ENCODE results near the gene COPE. TPM values are rescaled to one million over a fixed set of nuclear protein-coding genes. Genes with fewer than 3 reads are reported as not detected.

The COPE gene
- polyA plus RNA-seq, 4 donors, result 93.4 to 140 (median 104) TPM

DNA sequence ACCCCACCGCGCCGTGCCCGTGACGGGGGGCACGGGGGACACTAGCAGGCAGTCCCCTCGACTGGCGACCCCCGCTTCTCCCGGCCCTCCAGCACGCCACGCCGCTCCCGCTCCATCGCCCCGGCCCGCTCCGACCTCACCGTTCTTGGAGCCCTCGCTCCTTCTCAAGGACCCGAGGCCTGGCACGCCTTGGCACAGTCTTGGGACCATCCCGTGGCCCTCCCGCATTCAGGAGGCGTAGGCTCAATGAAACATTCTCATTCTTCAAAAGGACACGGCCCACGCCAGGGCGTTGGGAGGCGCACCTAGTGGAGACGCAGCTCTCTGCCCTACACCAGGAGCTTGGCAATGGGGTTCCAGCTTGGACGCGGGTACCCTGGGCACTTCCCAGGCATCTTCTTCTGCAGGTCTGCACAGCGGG lies 22.8 kb downstream of the COPE start:
- no peak for DNase-seq (ENCODE audit: low read depth in 4 of 4, low spot score in 3 of 4)

GRCh38 chr19:18895824-18896341 lies 23.3 kb downstream of the COPE start, which contains the start of gene CERS1:
Gene CERS1, minus strand, starts transcription at chr19:18896158. Its CDS starts 86 bp downstream, at chr19:18896072.
- no peak for DNase-seq (ENCODE audit: low read depth in 4 of 4, low spot score in 3 of 4)

DNA sequence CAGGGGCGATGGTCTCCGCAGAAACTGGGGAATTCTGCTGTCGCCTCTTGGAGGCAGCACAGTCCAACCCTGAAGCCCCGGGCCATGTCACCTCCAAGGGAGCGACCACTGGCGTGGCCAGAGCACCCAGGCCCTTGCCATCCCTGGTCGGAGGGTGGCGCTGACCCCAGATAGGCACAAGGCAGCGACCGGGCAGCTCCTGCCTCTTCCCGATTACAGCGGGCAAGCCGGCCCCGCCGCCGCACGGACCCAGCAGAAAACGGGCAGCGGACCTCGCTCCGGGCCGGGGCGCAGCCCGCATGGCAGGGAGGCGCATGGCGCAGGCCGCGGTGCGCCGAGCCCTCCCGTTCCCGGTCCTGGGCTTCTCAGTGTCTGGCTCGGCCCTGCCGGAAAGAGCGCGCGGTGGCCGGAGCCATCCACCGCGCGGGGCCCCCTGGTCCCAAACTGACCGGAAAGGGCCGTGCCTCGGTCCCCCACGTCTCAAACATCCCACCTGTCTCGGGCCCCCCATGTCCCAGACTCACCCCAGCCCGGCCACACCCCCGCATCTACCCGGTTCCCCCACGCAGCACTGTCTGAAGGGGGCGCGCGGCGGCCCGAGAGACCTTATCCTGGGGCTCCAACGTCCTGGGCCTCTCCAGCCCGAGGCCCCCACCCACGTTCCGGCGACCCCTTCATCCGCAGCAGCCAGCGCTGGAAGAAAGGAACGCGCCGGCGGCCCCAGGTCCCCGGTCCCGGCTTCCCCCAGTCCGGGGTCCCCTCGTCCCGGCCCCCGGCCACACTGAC lies 24.0 kb downstream of the COPE start:
- no peak for DNase-seq (ENCODE audit: low read depth in 4 of 4, low spot score in 3 of 4)

DNA sequence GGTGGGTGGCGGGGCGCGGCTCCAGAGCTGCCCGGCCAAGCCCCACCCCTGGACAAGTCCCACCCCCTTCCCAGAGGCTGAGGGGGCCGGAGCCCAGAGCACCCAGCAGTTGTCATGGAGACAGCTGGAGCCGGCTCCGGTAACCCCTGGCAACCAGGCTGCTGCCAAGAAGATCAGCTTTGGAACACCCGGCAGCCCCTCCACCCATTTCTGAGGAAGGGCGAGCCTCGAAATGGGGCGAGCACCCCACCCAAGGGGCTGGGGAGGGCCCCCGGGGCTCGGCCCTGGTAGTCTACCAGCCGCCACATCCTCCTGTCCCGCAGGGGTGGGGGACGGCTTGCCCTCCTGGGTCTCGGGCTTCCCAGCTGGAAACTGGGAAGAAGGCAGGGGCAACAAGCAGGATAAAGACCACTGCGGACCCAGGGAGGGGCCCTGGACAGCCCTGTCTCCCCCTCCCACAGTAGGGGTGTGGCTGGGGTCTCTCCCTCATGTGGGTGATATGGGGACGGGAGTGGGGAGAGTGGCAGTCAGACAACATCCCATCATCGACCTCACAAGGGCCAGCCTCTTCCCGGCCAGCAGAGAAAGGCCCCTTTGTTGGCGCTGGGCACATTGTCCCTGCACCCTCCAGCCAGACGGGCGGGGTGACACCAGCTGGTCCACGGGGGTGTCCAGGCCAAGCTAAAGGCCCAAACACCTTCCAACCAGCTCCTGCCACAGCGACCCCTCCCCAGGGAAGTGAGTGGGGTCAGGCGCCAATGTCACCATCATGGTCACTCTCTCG lies 24.7 kb downstream of the COPE start:
- DNase-seq (ENCODE audit: low read depth in 4 of 4, low spot score in 3 of 4), result no peak

GRCh38 chr19:18893587-18894253 lies 25.5 kb downstream of the COPE start:
- DNase-seq (ENCODE audit: low read depth in 4 of 4, low spot score in 3 of 4), result no peak

DNA sequence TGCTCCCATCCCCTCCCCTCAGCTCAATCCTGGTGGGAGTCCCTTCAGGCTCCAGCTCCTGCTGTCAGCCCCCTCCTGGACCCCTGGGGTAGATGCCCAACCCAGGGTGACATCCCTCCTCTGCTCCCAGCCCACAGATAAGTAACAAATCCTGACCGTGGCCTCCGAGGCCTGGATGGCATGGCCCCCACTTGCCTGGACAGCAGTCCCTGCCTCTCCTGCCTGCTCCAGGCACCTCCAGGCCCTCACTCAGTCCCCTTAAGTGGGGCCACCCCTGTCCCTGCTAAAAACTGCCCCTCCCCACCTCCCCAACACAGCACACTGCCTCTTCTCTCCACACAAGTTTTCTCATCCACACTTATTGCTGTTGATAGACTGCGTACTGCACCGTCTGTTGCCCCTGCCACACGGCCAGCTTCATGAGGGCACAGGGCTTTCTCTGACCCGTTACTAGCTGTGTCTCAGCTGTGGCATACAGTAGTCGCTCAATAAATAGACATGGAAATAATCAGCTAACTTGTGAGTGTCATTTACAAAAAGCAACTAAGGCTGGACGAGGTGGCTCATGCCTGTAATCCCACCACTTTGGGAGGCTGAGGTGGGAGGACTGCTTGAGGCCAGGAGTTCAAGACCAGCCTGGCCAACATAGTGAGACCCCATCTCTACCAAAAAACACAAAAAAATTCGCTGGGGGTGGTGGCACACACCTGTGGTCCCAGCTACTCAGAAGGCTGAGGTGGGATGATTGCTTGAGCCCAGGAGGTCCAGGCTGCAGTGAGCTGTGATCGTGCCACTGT lies 29.0 kb downstream of the COPE start:
- DNase-seq (ENCODE audit: low read depth in 4 of 4, low spot score in 3 of 4), result no peak

GRCh38 chr19:18886972-18887371 lies 32.2 kb downstream of the COPE start:
- DNase-seq (ENCODE audit: low read depth in 4 of 4, low spot score in 3 of 4), result no peak

GRCh38 chr19:18883526-18884304 lies 35.5 kb downstream of the COPE start:
- DNase-seq (ENCODE audit: low read depth in 4 of 4, low spot score in 3 of 4), result no peak

DNA sequence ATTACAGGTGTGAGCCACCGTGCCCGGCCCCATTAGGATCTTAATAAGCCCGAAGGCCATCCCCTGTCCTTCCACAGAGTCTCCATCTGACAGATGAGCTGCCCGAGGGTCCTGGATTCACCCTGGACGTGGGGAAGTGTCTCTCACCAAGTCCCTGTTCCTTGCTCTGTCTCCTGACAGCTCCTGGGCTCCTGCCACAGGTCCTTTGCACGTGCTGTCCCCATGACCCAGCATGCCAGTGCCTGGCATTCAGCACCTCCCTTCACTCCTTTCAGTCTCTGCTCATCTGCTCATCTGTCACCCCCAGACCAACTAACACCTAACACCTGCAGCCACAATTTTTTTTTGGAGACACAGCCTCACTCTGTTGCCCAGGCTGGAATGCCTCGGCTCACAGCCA lies 37.7 kb downstream of the COPE start:
- no peak for DNase-seq (ENCODE audit: low read depth in 4 of 4, low spot score in 3 of 4)

DNA sequence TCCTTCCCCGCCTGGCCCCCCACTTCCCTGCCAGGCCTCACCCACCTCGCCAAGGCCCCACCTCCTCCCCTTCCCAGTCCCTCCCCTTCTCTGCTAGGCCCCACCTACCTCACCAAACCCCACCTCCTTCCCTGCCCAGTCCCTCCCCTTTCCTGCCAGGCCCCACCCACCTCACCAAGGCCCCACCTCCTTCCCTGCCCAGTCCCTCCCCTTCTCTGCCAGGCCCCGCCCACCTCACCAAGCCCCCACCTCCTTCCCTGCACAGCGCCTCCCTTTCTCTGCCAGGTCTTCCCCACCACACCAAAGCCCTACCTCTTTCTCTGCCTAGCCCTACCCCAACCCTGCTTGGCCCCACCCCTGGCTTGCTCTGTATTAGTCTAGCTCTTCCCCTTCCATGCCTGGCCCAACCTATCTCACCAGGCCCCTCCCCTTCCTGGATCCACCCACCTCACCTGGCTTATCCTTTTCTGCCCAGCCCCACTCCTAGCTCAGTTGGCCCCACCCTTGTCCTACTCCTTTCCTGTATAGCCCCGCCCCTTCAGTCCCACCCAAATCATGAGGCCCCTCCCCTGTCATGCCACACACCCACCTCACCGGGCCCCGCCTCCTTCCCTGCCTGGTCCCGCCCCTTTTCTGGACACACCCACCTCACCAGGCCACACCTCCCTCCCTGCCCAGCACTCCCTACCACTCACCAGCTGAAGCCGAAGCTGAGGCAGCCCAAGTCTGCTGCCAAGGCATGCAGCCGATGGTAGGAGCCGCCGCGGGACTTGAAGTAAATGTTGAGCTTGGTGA lies 39.4 kb downstream of the COPE start:
- DNase-seq (ENCODE audit: low read depth in 4 of 4, low spot score in 3 of 4), result no peak

- no peak for DNase-seq (ENCODE audit: low read depth in 4 of 4, low spot score in 3 of 4)
Observed at GRCh38 chr19:18878858-18879578, 40.2 kb downstream of the COPE start.

GRCh38 chr19:18878058-18878797 lies 41.0 kb downstream of the COPE start:
- no peak for DNase-seq (ENCODE audit: low read depth in 4 of 4, low spot score in 3 of 4)

GRCh38 chr19:18876865-18877264 lies 42.3 kb downstream of the COPE start:
- no peak for DNase-seq (ENCODE audit: low read depth in 4 of 4, low spot score in 3 of 4)

DNA sequence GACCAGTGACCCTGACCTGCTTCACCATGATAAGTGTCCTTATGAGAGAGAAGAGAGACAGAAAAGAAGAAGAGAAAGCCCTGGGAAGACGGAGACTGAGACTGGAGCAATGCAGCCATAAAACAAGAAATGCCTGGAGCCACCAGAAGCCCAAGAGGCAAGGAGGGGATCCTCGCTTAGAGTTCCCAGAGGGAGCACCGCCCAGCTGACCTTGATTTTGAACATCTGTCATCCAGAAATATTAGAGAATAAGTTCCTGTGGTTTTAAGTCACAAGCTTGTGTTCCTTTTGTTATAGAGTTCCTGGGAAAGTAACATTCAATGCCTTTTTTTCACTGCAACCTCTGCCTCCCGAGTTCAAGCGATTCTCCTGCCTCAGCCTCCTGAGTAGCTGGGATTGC lies 43.5 kb downstream of the COPE start:
- no peak for DNase-seq (ENCODE audit: low read depth in 4 of 4, low spot score in 3 of 4)

DNA sequence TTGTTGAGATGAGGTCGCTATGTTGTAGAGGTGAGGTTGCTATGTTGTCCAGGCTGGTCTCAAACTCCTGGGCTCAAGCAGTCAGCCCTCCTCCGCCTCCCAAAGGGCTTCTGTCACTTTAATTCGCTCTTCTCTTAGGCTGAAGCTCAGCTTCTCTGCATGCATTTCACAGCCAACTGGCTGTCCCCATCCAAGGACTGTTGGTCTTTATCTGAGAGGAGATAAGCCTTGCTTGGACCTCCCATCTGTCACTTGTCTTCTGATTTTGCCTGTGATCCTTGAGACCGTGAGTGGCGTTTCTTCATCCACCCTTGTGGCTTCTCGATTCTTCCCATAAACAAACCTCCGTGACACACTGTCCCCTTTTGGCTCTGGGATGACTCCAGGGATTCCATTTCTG lies 47.6 kb downstream of the COPE start:
- no peak for DNase-seq (ENCODE audit: low read depth in 4 of 4, low spot score in 3 of 4)

- DNase-seq (ENCODE audit: low read depth in 4 of 4, low spot score in 3 of 4), result no peak
Observed at GRCh38 chr19:18870531-18871172, 48.5 kb downstream of the COPE start.
